HG03571 (cell line): ENCODE measurements around the gene LEUTX.

ENCODE experiments used
- ATAC-seq: cut with Tn5 transposase; IDR thresholded peaks from one replicate; pipeline ENCODE4 v1.9.1; 2021; ENCODE audit not compliant: unreplicated experiment

LEUTX gene

DNA sequence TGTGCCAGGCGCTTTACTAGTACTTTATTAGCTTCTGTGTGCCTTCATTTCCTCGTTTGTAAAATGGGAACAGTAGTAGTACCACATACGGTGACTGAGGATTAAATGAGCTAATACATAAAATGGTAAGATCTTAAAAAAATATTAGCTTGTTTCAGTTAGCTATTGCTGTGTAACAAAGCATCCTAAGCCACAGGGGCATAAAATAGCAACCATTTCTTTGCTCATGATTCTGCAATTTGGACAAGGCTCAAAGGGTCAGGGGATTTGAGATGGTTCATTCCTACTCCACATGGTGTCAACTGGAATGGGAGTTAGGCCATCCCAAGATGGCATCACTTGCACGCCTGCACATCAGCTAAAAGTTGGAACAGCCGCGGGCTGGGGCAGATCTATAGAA is 42.0 kb downstream of the LEUTX start:
- no peak for ATAC-seq

DNA sequence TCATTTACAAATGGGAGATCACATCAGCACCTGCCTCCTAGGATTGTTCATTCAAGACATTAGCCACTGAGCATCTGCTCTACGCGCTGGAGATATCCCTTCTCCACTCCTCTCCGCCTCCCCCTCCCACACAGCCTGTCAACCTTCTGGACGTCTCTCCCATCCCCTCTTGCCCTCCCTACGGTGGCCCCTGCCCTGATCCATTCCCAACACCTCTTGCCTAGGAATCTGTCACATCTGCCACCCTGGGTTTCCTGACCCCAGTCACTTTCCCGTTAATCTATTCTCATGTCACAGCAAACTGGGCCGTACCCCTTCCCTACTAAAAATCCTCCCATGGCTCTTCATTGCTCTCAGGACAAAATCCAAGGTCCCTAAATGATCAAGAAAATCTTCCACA is 45.0 kb downstream of the LEUTX start:
- ATAC-seq = no peak

DNA sequence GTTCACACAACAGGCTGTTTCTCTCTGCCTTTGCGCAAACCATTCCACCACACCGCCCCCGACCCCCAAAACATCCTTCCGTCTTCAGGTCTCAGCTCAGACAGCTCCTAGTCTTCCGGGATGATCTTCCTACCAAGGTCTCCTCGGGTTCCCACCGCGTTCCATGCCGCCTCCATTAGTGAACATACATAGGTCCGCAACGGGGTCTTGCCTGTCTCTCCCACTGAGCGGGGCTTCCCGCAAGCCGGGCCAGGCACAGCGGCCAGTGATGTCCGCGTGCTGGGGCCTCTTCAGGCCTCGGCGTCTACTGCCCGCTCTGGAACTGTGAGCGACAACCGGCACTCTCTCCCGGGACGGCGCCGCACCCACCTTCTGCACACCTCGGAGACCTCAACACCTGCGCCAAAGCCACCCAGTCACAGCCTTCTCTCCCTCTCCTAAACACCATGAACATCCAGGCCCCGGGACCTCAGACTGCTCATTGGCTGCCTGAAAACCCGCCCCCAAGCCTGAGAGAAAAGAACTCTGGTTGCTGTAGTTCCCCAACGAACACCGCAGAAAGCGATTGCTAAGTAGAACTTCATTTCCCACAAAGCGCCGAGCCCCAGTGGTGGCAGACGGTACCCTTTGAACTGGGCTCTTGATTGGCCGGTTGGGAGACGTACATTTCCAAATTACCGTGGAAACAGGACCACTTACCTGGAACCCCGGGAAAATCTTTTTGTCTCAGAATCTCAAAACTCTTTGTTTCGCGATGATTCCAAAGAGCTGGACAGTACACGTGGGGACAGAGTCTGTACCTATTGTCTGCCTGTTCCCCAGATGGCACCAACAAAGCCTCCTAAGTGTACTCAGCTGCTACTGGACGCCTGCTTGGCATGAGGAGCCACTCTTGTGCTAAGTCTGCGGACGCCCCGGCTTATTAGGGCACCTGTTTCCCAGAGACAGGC is 45.8 kb downstream of the LEUTX start:
- peak; percentile 73 for ATAC-seq

DNA sequence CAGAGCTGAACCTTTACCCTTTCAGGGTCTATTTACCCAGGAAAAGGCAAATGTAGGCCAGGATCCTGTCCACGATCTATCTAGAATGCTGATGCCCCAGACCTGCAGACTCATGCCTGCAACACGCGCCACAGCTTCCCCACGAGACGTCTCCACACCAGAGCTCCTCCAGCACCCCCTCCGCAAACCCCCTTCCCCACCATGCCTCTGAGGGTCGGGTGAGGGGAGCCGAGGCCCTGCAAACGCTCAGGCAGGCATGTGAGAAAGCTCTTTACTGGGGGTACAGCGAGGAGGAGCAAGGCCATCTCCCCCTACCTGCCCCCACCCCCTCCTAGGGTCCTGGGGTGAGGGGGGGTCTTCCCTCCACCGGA is 46.4 kb downstream of the LEUTX start:
- ATAC-seq = no peak

DNA sequence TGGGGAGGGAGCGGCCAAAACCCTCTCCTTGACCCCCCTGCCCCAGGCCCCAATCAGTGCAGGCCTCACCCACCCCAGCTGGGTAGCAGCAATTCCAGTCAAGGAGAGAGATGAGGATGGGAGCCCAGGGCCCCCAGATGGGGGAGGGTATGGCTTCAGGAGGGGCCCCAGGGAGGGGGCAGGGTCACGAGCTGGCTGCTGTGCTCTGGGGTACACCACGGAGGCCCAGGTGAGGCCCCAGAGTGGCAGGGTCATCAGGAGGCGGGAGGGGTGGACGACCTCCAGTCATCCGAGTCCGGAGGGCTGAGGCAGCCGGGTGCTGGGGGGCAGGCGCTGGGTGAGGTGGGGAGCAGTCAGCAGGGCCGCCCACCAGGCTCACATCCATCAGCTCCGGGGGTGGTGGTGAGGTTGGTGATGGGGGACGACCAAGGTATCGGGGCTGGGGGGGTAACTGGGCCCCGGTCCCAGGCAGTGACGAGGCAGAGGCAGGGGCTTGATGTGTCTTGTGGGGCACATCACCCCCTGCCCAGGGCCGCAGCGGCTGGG is 47.0 kb downstream of the LEUTX start:
- ATAC-seq = no peak

GRCh38 chr19:39826311-39826945 is 47.8 kb downstream of the LEUTX start:
- no peak for ATAC-seq

- ATAC-seq = no peak
Measured at GRCh38 chr19:39827216-39827615, 48.6 kb downstream of the LEUTX start.

- ATAC-seq = no peak
Measured at GRCh38 chr19:39828015-39828653, 49.5 kb downstream of the LEUTX start.

DNA sequence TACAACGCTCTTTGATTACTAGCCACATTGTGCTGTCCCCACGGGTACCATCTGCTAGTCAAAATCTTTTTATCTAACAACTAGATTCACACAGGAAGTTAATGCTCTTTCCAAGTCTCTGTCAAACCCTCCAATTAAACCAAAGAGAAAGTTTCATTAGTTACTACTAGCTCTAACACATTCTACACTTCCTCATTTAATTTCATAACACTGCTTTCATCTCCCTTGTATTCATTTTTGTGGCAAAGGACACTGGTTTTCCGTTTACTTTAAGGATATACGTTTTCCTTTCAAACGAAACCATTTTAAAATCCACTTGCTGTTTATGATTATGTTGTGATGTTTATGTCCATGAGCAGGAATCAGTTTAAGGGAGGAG is 50.0 kb downstream of the LEUTX start:
- no peak for ATAC-seq

GRCh38 chr19:39829702-39830275 is 51.1 kb downstream of the LEUTX start:
- ATAC-seq = no peak

DNA sequence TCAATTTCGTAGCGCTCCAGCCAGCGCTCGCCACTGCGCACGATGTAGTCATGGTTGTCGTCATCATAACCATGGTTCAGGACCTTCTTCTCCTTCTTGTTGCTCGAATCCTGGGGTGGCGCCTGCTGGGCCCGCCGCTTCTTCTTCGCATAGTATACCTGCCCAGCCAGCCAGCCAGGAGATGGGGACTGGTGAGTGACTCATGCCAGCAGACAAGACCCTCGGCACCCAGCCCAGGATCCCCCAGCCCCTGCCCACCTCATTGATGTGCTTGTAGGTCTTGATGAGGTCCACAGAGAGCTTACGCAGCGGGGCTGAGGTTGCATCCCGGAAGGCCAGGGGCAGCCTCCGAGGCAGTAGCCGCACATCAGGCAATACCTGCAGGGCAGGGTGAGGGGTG is 51.8 kb downstream of the LEUTX start:
- no peak for ATAC-seq

GRCh38 chr19:39830847-39831246 is 52.2 kb downstream of the LEUTX start:
- ATAC-seq = no peak

- ATAC-seq = no peak
Measured at GRCh38 chr19:39831679-39832078, 53.0 kb downstream of the LEUTX start.

DNA sequence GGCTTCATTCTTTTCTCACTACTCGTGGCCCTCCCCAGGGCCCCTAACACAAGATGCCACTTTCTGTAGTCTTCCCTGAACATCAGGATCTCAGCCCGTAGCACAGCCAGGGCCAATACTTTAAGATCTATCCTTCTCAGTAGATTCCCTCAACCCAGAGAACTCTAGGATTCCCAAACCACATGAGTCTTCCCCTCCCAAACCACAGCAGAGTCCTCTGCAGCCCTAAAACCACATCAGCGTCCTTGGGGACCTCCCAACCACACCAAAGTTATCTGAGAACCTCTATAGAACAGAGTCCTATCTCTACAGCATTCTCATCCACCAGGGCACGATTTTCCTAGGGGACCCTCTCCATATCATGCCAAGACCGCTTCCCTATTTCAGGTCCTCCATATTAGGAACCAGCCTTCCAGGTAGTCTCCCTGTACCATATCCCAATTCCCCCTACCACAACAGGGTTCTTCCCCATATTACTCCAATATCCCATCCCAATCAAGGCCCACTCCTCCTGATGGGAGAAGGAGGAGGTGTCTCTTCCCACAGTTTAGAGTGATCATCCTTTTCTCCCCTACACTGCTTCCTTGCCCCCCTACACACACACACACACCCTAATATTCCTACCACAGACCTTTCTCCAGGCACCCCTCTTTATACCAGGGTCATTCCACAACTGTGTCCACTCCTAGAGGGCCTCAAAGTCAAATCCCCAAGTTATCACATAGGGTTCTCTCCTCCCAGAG is 53.9 kb downstream of the LEUTX start:
- ATAC-seq = no peak

- ATAC-seq = peak; percentile 8
Measured at GRCh38 chr19:39833160-39833463, 54.5 kb downstream of the LEUTX start.

DNA sequence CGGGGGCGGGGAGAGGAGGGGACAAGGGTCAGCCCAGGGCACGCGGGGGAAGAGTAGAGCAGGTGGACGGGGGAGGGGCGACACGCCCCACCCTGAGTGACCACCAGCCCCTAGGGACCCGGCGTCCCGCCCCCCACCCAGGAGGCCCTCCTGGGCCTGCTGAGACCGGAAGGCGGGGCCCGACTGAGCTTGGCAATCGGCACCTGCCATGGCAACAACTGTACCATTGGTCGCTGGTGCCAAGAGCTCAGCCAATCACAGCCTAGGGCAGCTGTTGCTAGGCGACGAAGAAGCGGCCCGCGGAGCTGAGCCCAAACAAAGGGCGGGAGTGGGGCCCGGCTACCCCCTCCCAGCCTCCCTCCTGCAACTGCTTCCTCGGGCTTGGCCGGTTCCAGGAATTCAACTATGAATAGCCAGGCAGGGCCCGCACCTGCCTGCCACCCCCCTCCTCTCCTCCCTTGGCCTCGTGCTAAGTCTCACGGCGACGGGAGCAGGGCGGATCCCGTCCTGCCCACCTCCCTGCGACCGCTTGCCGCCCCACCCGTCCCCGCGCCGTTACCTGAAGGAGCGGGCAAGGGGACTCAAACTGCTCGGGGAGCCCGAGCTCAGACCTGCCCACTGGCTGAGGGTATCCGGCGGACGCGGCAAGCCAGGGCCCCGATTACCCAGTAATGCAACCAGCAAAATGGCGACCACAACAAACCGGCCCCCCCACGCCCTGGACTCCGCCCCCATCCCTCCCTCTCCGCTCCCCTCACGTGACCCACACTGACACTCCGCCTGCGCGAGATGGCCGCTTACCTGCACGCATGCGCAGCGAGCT is 55.0 kb downstream of the LEUTX start, which contains the start of gene DYRK1B:
Gene DYRK1B (minus strand): TSS at position 699 of the 823 bp plus-strand sequence. CDS start 2,295 bp downstream, outside the sequence.
- peak; percentile 84 for ATAC-seq

GRCh38 chr19:39834287-39834841 is 55.7 kb downstream of the LEUTX start:
- ATAC-seq = no peak
